ENCODE measurements around the gene SCN4A.
"Not testable (repeated sequence)": the region's sequence is repeated elsewhere in the genome, so short reads cannot be mapped to it uniquely, and the experiment has no call there.

SCN4A gene

DNA sequence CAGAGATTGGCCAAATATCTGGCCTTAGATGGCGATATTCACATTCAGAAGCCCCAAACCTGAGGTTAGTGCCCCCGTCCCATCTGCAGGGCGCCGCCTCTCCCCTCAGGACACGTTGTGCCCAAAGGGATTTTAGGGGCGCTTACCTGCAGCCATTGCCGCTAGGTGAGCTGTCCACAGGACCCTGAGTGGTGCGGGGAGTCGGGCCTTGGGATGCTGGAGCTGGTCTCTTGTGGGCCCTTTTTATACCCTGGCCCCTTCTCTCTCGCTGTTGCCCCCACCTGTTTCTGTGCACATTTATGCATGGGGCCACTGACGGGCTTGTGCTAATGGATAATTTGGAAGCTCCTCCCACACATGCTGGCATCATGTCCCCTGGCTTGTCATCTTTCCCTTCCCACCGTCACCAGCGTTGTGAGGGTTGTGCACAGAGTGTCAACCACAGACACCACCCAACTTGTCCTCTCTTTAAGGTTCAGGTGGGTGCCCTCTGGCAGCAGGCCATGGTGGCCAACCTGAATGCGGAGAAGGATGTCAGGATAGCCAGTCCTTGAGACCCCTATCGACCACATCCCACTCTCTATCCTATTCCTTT lies 61.6 kb downstream of the SCN4A start, which contains the start of gene CSHL1:
Gene CSHL1 (minus strand): TSS at position 218 of the 595 bp plus-strand sequence. CDS start 62 bp downstream, at position 156.
- no peak for DNase-seq

DNA sequence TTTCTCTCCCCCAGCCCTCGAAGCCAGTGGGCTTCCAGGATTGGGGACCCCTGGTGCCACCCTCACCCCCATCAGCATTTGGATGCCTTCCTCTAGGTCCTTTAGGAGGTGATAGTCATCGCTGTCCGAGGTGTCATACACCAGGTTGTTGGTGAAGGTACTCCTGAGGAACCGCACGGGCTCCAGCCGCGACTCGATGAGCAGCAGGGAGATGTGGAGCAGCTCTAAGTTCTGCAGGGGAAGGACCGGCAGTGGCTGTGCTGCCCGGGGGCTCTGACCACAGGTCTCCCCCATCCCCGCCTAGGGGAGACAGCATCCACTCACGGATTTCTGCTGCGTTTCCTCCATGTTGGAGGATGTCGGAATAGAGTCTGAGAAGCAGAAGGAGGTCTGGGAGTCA lies 62.6 kb downstream of the SCN4A start:
- DNase-seq, result no peak

DNA sequence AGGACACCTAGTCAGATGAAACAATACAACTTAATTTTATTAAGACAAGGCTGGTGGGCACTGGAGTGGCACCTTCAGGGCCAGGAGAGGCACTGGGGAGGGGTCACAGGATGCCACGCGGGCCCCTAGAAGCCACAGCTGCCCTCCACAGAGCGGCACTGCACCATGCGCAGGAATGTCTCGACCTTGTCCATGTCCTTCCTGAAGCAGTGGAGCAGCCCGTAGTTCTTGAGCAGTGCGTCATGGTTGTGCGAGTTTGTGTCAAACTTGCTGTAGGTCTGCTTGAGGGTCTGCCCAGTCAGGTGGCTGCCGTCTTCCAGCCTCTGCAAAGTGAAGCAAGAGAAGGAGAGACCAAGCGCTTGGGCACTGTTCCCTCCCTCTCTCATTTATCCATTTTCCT lies 63.1 kb downstream of the SCN4A start:
- not testable (repeated sequence) for DNase-seq

DNA sequence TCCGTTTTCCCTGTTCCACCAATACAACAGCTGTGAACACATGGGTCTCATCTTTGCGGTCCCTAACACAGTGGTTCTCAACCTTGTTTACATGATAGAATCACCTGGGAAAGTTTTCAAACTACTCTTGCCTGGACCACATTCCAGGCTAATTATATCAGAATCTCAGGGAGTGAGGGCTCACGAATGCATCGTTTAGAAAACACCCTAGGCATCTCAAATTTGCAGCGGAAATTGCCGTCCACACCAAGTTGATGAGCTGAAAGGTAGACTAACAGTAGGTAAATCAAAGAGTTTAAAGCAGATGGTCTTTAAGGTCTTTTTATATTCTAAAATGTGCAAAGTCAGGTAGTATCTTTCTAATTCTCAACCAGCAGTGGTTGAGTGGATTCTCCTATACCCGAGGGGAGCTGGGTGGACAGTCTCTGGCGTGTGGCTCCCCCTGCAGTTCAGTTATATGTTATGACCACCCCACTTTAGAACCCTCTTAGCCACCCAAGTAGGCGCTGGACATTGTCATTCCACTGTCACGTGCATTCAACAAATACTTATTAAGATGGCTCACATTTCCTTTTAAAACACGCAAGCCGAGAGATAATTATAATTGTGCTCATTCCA lies 65.4 kb downstream of the SCN4A start:
- not testable (repeated sequence) for DNase-seq

DNA sequence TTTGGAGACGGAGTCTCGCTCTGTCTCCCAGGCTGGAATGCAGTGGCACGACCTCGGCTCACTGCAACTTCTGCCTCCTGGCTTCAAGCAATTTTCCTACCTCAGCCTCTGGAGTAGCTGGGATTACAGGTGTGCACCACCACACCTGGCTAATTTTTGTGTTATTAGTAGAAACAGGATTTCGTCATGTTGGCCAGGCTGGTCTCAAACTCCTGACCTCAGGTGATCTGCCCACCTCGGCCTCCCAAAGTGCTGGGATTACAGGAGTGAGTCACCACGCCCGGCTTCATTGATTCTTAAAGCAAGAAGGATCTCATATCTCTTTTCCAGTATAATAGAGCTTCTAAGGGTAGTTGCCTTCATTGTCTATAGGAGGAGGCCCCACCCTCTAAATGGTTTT lies 67.9 kb downstream of the SCN4A start:
- not testable (repeated sequence) for DNase-seq

DNA sequence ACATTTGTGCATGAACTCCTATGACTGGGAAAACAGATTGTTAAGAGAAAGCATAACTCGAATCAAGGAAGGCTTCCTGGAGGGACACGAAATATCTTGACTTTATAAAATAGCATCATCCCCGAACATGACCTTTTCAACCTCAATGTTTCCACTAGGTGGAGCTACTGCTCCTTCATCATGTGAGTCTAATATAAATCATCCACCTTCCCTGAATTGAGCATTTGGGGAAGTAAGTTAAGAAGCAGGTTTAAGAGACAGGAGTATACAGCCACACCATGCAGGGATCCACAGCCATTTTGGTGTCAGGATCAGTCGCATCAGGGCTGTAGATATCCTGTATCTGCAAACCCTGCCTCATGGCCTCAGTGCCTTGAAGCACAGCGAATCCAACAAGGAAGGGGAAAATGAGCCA lies 68.9 kb downstream of the SCN4A start:
- peak; percentile 40 to 68 for DNase-seq

DNA sequence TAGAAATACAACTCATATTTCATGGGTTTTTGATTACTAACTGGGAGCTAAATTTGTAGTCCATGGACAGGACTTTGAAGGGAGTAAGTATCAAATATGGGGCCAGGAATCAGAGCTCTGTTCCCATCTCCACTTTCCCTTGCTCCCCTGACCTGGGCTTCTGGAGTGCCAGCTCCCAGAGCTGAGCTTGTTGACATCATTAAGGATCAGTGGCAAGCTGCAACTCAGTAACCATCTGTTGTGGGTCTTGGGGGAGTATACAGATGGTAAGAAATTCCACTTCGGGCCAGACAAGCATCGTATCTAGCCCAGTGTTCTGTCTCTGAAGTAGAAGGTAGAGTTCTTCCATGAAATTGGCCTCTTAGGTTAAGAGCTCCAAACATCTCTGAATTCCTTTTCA lies 70.7 kb downstream of the SCN4A start:
- DNase-seq, result not testable (repeated sequence)

DNA sequence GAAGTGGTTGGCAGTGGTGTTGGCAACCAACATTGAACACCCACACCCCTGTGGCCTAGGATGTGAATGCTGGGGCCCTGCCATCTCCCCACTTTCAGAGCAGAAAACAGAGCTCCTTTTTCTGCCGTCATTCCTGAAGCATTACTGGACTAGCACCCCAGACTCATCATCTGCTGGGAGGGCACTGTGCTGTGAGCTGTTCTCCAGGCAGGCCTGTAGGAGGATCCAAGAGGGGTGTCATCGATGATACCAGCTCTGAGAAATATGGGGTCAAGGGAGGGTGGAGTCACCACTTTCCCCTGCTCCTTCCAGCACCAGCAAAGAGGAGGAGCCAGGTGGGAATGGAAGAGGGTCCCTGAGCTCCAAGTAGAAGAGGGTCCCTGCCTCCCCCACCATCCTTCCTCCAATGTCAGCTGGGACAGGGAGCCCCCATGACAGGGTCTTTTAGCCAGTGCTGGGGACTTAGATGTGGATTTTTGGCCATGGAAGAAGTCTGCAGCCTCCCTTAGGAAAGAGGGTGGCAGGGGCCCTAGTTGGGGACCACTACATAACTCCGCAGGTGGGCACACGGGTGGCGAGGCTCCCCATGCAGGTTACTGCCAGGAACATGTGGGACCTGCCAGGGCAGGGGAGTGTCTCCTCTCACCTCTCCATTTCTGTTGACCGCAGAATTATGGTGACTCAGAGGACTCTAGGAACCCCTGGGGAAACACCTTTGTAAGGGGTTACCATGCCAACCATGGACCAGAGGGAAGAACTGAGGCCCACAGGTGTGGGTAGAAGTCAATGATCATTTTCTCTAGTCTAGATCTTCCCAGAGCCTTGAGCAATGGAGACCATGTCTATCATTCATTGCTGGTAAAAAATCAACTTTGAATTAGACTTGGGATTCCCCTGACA lies 73.6 kb downstream of the SCN4A start:
- DNase-seq, result peak in 1 of 2 donors; percentile 43

DNA sequence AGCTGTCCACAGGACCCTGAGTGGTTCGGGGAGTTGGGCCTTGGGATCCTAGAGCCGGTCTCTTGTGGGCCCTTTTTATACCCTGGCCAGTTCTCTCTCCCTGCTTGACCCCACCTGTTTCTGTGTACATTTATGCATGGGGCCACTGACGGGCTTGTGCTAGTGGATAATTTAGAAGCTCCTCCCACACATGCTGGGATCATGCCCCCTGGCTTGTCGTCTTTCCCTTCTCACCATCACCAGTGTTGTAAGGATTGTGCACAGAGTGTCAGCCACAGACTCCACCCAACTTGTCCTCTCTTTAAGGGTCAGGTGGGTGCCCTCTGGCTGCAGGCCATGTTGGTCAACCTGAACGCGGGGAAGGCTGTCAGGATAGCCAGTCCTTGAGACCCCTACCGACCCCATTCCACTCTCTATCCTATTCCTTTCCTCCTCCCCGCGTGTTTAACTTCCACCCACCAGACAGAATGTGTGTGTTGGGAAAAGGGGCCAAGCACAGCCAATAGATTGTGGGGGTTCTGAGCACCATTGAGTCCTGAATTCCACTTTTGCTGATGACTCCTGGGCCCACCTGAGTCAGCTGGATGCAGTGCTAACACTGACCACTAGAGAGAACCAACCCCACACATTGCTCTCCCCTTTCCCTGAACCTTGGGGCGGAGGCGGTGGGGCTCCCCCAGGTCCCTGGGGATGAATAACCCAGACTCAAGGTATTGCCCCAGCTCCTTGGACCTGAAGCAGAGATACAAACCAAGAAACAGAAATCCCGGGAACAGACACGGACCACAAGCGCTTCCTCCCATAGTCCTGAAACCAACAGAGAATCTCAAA lies 76.0 kb downstream of the SCN4A start, which contains the start of gene CSH1:
Gene CSH1 (minus strand): TSS at position 51 of the 831 bp plus-strand sequence. CDS start 63 bp downstream, outside the sequence.
- DNase-seq, result not testable (repeated sequence)

DNA sequence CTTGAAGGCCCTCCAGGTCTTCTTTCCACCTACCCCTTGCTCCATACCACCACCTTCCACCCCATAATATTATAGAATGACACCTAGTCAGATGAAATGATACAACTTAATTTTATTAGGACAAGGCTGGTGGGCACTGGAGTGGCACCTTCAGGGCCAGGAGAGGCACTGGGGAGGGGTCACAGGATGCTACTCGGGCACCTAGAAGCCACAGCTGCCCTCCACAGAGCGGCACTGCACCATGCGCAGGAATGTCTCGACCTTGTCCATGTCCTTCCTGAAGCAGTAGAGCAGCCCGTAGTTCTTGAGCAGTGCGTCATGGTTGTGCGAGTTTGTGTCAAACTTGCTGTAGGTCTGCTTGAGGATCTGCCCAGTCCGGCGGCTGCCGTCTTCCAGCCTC lies 77.9 kb downstream of the SCN4A start:
- not testable (repeated sequence) for DNase-seq

DNA sequence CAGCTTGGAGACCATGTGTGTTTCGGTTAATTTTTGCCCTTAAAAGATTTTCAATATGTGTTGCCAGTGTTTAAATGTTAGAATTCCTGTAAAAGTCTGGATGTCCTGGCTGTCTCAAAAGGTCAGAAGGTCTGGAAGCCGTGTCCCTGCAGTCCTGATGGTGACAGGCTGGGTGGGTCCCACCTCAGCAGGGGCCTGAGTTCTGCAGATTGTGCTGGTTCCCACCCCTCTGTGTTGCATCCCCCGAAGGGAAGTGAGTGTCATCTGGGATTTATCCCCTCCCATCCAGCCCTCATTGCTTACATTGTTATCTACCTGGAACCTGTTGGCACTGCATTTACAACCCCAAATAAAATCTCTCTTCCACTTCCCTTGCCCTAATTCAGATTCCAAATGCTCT lies 78.7 kb downstream of the SCN4A start:
- DNase-seq, result not testable (repeated sequence)

DNA sequence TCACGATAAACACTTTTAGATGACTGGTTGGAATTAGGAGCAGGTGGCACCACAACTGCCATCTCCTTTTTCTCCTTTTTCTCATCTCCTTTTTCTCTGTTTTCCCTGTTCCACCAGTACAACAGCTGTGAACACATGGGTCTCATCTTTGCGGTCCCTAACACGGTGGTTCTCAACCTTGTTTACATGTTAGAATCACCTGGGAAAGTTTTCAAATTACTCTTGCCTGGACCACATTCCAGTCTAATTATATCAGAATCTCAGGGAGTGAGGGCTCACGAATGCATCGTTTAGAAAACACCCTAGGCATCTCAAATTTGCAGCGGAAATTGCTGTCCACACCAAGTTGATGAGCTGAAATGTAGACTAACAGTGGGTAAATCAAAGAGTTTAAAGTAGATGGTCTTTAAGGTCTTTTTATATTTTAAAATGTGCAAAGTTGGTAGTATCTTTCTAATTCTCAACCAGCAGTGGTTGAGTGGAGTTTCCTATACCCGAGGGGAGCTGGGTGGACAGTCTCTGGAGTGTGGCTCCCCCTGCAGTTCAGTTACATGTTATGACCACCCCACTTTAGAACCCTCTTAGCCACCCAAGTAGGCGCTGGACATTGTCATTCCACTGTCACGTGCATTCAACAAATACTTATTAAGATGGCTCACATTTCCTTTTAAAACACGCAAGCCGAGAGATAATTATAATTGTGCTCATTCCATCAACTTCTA lies 80.2 kb downstream of the SCN4A start:
- not testable (repeated sequence) for DNase-seq

DNA sequence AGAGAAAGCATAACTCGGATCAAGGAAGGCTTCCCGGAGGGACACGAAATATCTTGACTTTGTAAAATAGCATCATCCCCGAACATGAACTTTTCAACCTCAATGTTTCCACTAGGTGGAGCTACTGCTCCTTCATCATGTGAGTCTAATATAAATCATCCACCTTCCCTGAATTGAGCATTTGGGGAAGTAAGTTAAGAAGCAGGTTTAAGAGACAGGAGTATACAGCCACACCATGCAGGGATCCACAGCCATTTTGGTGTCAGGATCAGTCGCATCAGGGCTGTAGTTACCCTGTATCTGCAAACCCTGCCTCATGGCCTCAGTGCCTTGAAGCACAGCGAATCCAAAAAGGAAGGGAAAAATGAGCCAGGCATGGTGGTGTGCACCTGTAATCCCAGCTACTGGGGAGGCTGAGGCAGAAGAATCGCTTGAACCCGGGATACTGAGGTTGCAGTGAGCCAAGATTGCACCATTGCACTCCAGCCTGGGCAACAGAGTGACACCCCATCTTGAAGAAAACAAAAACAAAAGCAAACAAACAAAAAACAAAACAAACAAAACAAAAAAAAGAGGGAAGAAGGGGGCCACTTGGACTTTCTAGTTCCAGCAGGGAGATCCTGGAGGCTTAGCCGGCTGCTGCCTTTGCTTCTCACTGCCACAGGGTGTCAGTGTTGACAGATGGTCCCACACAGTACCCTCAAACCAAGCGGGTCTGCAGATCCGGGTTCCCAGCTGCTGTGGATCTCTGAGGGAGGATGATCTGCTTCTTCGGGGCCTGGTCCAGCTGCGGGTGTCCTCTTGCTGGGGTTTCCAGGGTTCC lies 83.5 kb downstream of the SCN4A start:
- peak; percentile 28 to 39 for DNase-seq
